Measurements from ENCODE around the gene PEX16.

PEX16 gene

DNA sequence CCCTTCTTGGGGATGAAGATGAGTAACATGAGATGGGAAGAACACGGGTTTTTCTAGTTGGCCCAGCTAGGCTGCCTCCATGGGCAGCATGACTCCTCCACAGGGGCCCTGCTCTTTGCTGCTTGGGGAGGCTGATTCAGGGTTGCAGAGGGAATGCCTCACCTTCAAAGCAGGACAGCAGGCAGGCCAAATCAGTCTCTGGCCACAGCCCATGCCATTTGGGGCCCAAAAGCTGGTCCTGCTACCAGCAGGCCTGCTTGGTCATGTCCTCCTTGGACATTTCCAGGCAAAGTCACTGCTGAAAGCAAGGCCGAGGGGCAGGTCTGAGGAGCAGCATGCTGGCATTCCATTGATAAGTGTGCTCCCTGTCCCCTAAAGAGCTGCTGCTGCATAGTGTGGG, 46.0 kb downstream of the PEX16 start:
- no peak for DNase-seq

DNA sequence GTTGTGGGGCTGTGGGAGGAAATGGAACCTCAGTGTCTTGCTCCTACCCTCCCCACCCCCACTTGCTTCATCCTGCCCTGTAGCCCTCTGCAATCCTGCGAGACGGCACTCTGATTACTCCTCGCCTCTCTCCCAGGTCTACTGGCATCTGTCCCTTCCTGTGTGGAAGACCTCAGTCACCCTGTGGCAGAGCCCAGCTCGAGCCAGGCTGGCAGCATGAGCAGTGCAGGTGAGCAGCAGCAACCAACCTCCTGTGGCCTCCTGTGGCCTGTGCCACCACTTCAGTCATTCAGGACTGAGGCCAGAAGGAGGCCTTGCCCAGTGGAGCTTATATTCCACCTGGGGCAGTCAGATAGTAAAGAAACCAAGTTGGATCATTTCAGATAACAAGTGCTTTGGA, 47.0 kb downstream of the PEX16 start:
- DNase-seq: no peak

DNA sequence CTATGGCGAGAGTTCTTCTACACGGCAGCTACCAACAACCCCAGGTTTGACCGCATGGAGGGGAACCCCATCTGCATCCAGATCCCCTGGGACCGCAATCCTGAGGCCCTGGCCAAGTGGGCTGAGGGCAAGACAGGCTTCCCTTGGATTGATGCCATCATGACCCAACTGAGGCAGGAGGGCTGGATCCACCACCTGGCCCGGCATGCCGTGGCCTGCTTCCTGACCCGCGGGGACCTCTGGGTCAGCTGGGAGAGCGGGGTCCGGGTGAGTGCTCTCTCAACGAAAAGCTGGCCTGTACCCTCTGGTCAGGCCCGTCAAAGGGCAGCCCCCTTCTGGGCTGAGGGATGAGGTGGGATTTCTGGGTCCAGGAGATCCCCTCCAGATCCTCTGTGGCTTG, 48.1 kb downstream of the PEX16 start:
- DNase-seq: no peak

DNA sequence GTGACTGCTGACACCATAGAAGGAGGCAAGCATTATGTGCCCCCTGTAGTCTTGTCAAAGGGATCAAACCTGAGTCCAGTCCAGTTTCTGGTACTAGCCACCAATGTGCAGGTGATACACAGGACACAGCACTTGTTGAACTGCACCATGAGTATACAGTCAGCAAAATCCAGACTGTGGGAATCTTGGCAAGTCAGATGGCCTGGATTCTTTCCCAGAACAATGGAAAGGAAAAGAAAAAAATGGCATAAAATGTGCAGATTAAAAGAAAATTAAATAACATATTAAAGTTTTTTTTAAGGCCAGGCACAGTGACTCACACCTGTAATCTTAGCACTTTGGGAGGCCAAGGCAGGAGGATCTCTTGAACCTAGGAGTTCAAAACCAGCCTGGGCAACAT, 53.6 kb downstream of the PEX16 start:
- no peak for DNase-seq

DNA sequence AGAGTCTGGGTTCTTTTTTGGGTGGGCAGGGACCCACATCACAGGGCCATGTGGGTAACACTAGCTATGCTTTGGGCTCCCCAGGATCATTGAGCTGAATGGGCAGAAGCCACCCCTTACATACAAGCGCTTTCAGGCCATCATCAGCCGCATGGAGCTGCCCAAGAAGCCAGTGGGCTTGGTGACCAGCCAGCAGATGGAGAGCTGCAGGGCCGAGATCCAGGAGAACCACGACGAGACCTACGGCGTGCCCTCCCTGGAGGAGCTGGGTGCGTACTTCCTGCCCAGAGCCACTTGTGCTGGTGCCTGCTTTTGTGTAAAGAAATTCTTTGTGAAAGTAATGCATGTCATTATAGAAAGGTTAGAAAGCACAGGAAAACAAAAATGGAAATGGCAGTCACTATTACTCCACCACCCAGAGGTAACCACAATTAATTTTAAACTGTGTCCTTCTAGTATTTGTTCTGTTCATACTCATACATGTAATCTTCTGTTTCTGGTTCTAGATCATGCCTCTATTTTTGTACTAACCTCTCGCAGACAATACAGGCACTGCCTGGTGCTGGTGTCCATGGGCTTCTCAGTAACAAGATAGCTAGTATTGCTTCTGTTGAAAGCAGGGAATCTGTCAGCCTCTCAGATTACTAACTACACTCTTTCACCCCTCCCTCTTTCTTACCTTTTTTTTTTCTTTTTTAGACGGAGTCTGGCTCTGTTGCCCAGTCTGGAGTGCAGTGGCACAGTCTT, 56.7 kb downstream of the PEX16 start:
- no peak for DNase-seq

DNA sequence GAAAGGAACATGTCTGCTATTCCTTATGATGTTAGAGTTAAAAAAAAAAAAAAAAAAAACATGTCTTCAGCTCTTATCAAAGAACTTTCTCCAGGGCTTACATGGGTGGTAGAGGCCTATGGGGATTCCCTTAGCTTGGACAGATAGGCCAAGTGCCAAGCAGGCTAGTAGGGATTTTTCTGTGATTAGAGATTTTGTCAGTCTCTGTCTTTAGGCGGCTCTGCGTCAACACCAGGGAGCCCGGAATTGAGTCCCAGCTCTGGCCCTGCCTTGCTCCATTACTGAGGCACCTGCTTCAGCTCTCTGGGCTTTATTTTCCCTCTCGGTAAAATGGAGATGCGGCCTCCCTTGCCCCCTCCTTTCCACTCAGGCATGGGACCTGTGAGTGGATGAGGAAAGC, 57.3 kb downstream of the PEX16 start:
- DNase-seq: no peak
